ENCODE measurements around the gene FCAMR. TPM values are rescaled to one million over a fixed set of nuclear protein-coding genes. Genes with fewer than 3 reads are reported as not detected.

The FCAMR gene
- not detected for total RNA-seq

DNA sequence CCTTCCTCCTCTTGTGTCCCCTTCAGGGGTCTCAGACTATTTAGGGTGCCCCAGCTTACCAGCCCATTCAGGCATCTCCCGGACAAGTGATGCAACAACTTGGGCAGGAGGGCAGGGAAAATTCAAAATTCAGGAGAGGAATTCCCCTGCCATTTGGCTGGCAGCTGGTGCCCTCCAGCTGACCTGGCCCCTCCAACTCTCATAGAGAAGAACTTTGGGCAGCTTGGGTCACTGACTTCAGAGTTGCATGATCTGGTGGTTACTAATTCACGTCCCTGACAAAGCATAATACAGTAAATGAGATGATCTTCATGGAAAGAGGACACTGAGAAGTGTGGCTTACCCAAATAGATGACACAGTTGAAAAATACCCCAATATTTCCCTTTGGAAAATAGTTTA lies at the start of gene FCAMR:
TSS of gene FCAMR (minus strand) at position 15 of the 400 bp plus-strand sequence. CDS start 335 bp downstream, outside the sequence.
- intact Hi-C loops (cut with DNase I; ENCODE audit: low total_unique reads), result no loop called here
- TF ChIP-seq CTCF (IDR thresholded peaks at IDR 0.05) (no peak), POLR2A (IDR thresholded peaks at IDR 0.05) (no peak)

GRCh38 chr1:207019661-207020060 lies 49.4 kb upstream of the FCAMR start:
- intact Hi-C loops (cut with DNase I; ENCODE audit: low total_unique reads), result no loop called here
- Histone ChIP-seq H3K27ac (no peak overlapping the region), H3K4me3 (no peak overlapping the region), H3K36me3 (no peaks in the 10 kb centered on the region), H3K27me3 (no peaks in the 10 kb centered on the region), H3K9me3 (no peaks in the 10 kb centered on the region), H3K4me1 (no peaks in the 10 kb centered on the region)
- TF ChIP-seq POLR2A (IDR thresholded peaks at IDR 0.05) (no peak), CTCF (IDR thresholded peaks at IDR 0.05) (no peak)
- DNase-seq, result no peak

More for the DNA sequence above, at the start of gene FCAMR:
- Histone ChIP-seq H3K9me3 (no peaks in the 10 kb centered on the region), H3K36me3 (no peaks in the 10 kb centered on the region), H3K27ac (no peak within 1 kb of the TSS), H3K27me3 (no peaks in the 10 kb centered on the region), H3K4me3 (no peak within 1 kb of the TSS), H3K4me1 (no peaks in the 10 kb centered on the region)
- DNase-seq, result no peak

DNA sequence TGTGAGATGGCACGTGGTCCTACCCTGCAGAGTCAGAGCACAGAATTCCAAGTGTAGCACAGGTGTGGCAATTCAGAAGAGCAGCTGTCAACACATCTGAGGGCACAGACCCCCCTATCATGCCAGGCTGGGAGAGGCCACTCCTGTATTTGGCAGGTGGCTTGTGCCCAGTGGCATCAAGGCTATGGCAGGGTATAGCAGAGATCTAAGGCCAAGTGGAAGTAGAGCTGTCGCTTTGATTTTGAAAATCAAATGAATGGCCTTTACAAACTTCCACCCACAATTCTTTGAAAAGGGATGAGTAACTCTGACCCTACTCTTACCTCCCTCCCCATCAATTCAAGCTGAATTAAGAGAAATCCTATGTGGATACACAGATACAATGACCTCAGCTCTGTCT lies 48.9 kb upstream of the FCAMR start:
- no peak for DNase-seq
- no peak overlapping the region for H3K27ac ChIP-seq
- TF ChIP-seq POLR2A (IDR thresholded peaks at IDR 0.05) (no peak), CTCF (IDR thresholded peaks at IDR 0.05) (no peak)
- H3K4me1 ChIP-seq, result no peaks in the 10 kb centered on the region
- no peaks in the 10 kb centered on the region for H3K36me3 ChIP-seq
- no peaks in the 10 kb centered on the region for H3K9me3 ChIP-seq
- intact Hi-C loops (cut with DNase I; ENCODE audit: low total_unique reads), result no loop called here
- no peak overlapping the region for H3K4me3 ChIP-seq
- H3K27me3 ChIP-seq, result no peaks in the 10 kb centered on the region

- H3K4me1 ChIP-seq, result no peaks in the 10 kb centered on the region
- intact Hi-C loops (cut with DNase I; ENCODE audit: low total_unique reads), result no loop called here
- TF ChIP-seq CTCF (IDR thresholded peaks at IDR 0.05), result no peak
- TF ChIP-seq POLR2A (IDR thresholded peaks at IDR 0.05), result no peak
- no peaks in the 10 kb centered on the region for H3K27me3 ChIP-seq
- H3K27ac ChIP-seq, result no peak overlapping the region
- H3K36me3 ChIP-seq, result no peaks in the 10 kb centered on the region
- H3K4me3 ChIP-seq, result no peak overlapping the region
- no peak for DNase-seq
- no peaks in the 10 kb centered on the region for H3K9me3 ChIP-seq
Observed at GRCh38 chr1:207018707-207019106, 48.4 kb upstream of the FCAMR start.

DNA sequence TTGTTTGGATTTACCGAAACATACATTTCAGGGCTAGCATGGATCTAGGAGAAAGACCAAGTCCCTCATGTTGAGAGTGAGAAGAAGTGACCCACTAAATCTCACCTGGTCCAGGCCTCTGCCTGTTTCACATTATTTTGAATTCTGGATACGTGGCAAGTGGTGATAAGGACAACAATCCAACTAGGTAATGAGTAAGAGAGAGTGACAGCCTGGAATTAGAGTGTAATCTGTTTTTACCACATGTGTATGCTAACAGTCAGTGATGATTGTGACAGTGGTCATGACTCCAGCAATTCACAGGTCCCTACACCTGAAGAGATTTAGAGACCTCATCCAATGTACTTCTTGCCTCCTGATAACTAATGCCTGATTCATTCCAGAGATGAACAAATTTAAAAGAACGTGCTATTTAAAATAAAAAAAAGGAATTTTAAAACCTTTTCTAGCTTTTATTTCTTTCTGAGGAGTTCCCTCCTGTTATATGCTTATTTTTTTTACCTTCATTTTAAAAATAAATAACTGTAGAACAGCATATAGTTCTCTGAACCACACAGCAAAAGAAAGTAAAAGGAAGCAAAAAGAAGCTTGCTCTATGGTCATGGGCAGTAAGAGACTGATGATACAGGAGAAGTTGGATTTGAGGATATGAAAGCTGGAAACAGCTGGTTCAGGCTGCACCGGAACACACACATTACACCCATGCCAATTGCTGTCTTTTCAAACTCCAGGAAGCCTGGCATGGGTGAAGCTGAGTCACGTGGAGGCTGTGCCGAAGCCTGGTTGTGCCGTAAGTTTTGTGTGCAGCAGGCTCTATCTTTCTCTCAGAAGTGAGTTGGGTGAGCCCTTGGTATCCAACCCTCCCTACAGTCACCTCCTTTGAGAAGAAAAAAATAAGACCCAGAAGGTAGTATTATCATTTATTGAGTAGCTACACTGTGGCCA lies 47.6 kb upstream of the FCAMR start:
- H3K27ac ChIP-seq, result no peak overlapping the region
- no peaks in the 10 kb centered on the region for H3K27me3 ChIP-seq
- H3K4me1 ChIP-seq, result no peaks in the 10 kb centered on the region
- H3K4me3 ChIP-seq, result no peak overlapping the region
- H3K9me3 ChIP-seq, result no peaks in the 10 kb centered on the region
- intact Hi-C loops (cut with DNase I; ENCODE audit: low total_unique reads), result no loop called here
- DNase-seq, result no peak
- no peak for TF ChIP-seq POLR2A (IDR thresholded peaks at IDR 0.05)
- no peak for TF ChIP-seq CTCF (IDR thresholded peaks at IDR 0.05)
- no peaks in the 10 kb centered on the region for H3K36me3 ChIP-seq

Data from uterus (tissue), 4 donors.